COLO829 (cell line): ENCODE data around the gene ESRRG.
"Not testable (repeated sequence)": the region's sequence is repeated elsewhere in the genome, so short reads cannot be mapped to it uniquely, and the experiment has no call there.

ENCODE experiments used
- DNase-seq: peaks from one replicate; pipeline ENCODE4 v3.0.0; 2012; ENCODE audit warnings: low spot score

Gene ESRRG

GRCh38 chr1:216563087-216563486 is 160.1 kb downstream of the ESRRG start:
- no peak for DNase-seq

GRCh38 chr1:216562383-216562782 is 160.8 kb downstream of the ESRRG start:
- DNase-seq = no peak

GRCh38 chr1:216560527-216560926 is 162.7 kb downstream of the ESRRG start:
- no peak for DNase-seq

- DNase-seq = no peak
Measured at GRCh38 chr1:216559359-216559758, 163.9 kb downstream of the ESRRG start.

GRCh38 chr1:216555653-216556052 is 167.6 kb downstream of the ESRRG start:
- DNase-seq = no peak

- no peak for DNase-seq
Measured at GRCh38 chr1:216554934-216555333, 168.3 kb downstream of the ESRRG start.

- no peak for DNase-seq
Measured at GRCh38 chr1:216553766-216554165, 169.5 kb downstream of the ESRRG start.

- no peak for DNase-seq
Measured at GRCh38 chr1:216553040-216553439, 170.2 kb downstream of the ESRRG start.

GRCh38 chr1:216549796-216550195 is 173.4 kb downstream of the ESRRG start:
- no peak for DNase-seq

GRCh38 chr1:216542741-216543140 is 180.5 kb downstream of the ESRRG start:
- DNase-seq = no peak

GRCh38 chr1:216542263-216542662 is 181.0 kb downstream of the ESRRG start:
- DNase-seq = no peak

GRCh38 chr1:216535751-216536150 is 187.5 kb downstream of the ESRRG start:
- no peak for DNase-seq

GRCh38 chr1:216535059-216535458 is 188.2 kb downstream of the ESRRG start:
- no peak for DNase-seq

GRCh38 chr1:216533776-216534175 is 189.5 kb downstream of the ESRRG start:
- no peak for DNase-seq

GRCh38 chr1:216532251-216532798 is 190.9 kb downstream of the ESRRG start:
- DNase-seq = no peak

GRCh38 chr1:216531263-216532239 is 191.7 kb downstream of the ESRRG start:
- DNase-seq = peak; percentile 27

- not testable (repeated sequence) for DNase-seq
Measured at GRCh38 chr1:216529851-216530250, 193.4 kb downstream of the ESRRG start.

GRCh38 chr1:216528816-216529215 is 194.4 kb downstream of the ESRRG start:
- no peak for DNase-seq

GRCh38 chr1:216523449-216524190 is 199.6 kb downstream of the ESRRG start:
- DNase-seq = no peak

GRCh38 chr1:216523043-216523442 is 200.2 kb downstream of the ESRRG start:
- no peak for DNase-seq

GRCh38 chr1:216521477-216521876 is 201.8 kb downstream of the ESRRG start:
- no peak for DNase-seq

- DNase-seq = no peak
Measured at GRCh38 chr1:216518844-216519627, 204.2 kb downstream of the ESRRG start.
